Stromal cell of bone marrow (primary cell): ENCODE results near the gene HES5.
A peak's percentile ranks its signal among the peaks of the same experiment; 100 is the strongest.

Experiments
- DNase-seq: peaks from one replicate; pipeline ENCODE4 v3.0.0-alpha.2; 2012; ENCODE audit warnings: low read depth

Gene HES5

DNA sequence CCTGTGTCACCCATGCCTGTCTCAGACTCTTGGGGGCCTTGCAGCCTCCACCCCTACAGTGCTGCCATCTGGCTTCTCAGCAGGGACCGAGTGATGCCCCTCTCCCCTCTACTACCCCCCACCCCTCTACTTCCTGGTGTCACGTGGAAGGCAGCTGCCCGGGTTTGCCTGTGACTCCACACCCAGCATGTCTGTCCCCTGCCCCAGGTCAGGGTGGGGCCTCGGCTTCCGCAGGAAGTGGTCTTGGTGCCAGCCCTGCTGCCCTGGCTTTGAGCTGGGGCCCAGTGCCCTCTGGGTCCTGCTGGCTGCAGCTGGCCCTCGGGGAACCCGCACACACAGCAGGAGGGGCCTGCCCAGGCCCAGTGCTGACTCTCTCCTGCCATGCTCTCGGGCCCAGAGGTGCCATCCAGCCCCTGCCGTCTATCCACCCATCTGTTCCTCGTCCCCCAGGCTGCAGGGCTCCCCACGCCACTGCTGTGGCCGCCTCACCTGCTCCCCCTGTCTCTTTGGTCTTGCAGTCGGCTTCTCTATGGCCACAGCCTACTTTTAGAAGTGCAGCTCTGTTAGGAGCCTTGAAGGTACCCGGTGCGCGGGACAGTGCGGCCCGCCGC is 30.0 kb downstream of the HES5 start:
- no peak for DNase-seq

DNA sequence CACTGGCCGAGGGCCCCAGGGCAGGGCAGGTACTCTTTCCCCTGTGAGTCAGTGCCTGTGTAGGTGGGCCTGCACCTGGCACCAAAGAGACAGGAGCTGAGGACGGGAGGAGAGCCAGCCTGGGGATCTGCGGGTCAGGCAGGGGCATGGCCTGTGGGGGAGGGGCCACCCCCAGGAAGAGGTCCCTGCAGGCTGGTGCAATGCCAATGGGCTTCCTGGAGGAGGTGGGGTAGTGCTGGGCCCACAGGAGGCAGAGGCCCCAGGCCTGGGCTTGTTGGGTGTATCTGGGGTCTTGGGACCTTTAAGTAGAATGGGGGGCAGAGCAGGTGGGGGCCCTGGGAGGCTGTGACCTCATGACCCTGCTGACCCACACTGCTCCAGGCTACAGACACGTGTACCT is 30.8 kb downstream of the HES5 start:
- no peak for DNase-seq

GRCh38 chr1:2498648-2499047 is 31.4 kb downstream of the HES5 start:
- no peak for DNase-seq

- DNase-seq, result no peak
These were observed 32.2 kb downstream of the HES5 start for GRCh38 chr1:2497891-2498290.

GRCh38 chr1:2496746-2497145 is 33.3 kb downstream of the HES5 start:
- DNase-seq, result no peak

DNA sequence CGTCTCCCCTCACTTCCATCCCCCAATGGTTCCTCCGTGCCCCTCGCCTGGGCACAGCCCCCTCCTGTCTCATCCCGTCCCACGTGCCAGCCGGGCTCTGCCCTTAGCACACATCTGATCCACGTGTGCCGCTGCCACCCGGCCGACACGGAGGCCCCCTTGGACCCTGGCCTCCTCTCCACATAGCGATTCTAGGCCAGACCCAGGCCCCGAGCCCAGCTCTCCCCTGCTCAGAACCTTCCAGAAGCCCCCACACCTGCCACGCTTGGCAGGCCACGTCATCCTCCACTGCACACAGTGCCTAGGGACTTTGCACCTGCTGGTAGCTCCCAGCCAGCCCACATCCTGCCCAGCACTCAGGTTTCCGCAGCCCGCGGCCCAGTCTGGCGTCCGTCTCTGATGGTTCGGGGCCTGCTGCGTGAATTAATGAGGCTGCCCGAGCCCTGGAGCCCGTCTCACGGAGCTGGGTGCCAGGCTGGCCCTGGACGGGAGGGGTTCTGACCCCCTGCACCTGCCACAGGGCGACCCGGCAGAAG is 33.9 kb downstream of the HES5 start:
- DNase-seq, result no peak

- DNase-seq, result no peak
These were observed 34.5 kb downstream of the HES5 start for GRCh38 chr1:2495546-2495945.

DNA sequence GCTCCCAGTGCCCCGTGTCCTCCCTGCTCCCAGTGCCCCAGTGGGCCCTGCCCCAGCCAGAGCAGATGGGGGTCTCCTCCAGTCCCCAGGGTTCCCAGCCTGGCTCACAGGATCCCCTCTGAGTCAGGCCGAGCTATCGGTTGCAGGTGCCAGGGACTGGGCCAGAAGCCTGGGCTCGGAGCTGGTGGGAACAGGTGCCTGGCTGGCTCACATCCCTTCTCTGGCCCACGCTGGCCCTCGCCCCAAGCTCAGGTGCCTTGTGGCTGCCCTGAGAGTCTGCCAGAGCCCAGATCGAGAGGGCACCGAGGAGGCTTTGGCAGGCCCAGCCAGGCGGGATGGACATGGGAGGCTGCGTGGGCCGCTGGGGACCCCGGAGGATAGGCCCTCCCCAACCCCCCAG is 35.0 kb downstream of the HES5 start:
- DNase-seq, result no peak

DNA sequence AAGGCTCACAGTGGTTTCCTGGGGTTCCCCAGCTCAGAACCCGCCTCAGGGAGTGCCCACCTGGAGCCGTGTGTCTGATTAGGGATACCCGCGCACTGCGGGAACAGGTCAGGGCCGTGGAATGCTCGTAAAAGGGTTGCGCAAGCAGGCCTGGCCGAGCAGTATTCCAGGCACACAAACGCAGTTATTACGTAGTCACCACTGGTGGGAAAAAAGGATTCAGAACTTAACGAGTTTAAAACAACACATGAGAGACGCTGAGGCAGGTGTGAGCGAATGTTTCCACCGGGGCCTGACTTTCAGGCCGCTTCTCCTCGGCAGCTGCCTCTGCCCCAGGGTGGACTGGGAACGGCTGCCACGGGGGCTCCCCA is 35.8 kb downstream of the HES5 start:
- peak; percentile 34 for DNase-seq

- DNase-seq, result no peak
These were observed 36.3 kb downstream of the HES5 start for GRCh38 chr1:2493691-2494322.

DNA sequence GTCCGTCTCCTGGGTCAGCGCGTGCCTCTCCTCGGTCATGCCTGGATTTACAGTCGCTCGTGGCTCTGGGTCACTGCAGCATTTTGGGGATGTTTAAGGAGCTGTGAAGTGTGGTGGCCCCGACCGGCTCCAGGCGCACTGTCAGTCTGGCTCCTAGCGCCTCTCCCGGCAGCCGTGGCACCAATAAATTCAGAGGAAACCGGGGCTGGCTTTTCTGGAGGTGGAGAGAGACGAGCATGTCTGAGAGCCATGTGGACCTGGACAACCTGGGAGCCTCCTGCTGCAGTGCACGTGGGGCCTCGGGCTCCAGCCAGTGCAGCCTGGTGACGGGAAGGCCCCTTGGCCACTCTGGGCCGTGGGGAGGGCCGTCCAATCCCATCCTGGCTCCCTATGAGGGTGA is 36.8 kb downstream of the HES5 start:
- DNase-seq, result no peak

GRCh38 chr1:2492091-2492490 is 38.0 kb downstream of the HES5 start:
- no peak for DNase-seq

DNA sequence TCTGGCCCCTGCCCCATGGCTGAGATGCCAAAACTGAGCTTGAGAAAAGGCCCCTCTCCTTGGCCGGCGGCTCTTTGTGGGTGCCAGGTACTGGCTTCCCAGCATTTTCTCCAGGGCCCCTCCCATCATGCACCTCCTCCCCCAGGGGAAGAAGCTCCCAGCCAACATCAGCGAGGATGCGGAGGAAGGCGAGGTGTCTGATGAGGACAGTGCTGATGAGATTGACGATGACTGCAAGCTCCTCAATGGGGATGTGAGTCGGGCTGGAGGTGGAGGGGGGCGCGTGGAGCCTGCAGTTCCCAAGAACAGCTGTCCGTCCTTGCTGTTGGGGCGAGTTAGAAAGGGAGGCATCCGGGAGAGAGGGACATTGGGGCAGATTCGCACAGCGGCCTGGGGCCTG is 40.4 kb downstream of the HES5 start:
- DNase-seq, result no peak

GRCh38 chr1:2488688-2489087 is 41.4 kb downstream of the HES5 start:
- DNase-seq, result no peak

- DNase-seq, result no peak
These were observed 43.5 kb downstream of the HES5 start for GRCh38 chr1:2486558-2486957.

GRCh38 chr1:2486041-2486440 is 44.0 kb downstream of the HES5 start:
- DNase-seq, result no peak

- no peak for DNase-seq
These were observed 46.1 kb downstream of the HES5 start for GRCh38 chr1:2483970-2484369.

DNA sequence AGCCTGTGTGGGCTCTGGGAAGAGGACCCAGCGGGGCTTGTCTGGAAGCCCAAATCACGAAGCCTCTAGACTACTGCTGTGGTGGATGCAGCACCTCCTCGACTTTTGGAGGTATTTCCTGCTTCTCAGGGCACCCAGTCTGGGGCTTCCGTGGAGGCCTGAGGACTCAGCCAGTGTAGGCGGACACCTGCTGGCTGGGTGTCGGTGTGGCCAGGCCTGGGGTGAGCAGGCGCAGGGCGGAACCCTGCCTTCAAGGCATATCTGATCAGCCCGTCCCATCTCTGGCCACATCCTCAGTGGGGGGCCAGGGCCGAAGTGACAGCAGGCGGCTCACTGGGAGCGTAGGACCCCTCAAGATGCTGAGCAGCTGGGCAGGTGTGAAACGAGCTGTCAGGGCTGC is 47.0 kb downstream of the HES5 start:
- no peak for DNase-seq

- no peak for DNase-seq
These were observed 47.5 kb downstream of the HES5 start for GRCh38 chr1:2482588-2482987.

- DNase-seq, result no peak
These were observed 48.2 kb downstream of the HES5 start for GRCh38 chr1:2481885-2482284.

DNA sequence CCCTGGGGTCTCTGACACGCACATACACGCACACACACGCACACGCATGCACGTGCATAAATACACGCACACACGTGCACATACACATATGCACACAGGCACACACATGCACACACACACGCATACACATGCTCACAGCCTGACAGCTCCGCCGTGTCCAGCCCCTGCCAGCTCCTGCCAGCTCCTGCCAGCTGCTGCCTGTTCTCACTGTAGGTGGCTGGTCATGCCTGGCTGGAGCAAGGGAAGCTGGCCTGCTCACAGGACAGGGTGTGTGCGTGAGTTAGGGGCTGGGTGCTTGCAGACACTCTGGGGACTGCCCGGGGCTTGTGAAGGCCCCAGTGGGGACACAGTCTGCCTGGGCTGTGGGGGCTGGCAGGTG is 49.1 kb downstream of the HES5 start:
- no peak for DNase-seq

DNA sequence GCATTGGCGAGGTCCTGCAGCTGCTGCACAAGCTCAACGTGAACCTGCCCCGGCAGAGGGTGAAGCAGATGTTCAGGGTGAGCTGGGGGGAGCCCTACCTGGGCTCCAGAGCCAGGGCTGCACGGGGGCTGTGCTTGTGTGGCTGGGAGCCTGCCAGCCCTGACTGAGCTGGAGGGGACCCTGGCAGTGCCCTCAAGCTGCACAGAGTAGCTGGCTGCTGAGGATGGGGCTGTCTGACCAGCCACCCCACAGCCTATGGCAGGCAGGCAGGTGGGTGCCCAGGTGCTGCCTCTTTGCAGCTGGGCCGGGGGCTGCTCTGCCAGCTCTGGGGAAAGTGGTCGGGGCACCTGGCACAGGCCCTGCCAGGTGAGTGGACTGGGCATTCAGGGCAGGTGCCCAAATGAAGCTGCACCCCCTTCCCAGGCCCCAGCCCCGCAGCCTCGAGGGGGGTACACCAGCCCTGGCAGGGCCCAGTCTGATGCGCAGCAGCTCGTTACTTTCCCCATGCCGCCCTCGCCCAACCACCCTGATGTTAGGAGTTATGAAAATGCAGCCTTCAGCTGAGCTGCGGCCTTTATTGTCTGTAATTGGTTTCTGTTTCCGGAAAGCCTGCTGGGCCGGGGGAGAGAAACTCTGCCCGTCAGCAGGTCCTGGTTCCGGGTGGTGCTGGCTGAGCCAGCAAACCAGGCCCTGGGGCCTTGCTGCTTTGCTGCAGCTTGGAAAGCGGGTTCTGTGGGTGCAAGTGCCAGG is 49.7 kb downstream of the HES5 start:
- DNase-seq, result no peak

DNA sequence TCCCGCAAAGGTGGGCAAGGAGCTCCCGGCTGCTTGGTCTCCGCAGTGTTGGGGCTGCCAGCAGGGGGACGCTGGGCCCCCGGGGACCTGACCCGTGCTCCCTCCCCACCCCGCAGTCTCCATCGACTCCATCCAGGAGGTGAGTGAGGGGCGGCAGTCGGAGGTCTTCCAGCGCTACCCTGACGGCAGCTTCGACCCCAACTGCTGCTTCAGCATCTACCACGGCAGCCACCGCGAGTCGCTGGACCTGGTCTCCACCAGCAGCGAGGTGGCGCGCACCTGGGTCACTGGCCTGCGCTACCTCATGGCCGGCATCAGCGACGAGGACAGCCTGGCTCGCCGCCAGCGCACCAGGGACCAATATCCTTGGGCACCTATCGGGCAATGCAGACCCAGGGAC is 50.4 kb downstream of the HES5 start:
- DNase-seq, result no peak

GRCh38 chr1:2479186-2479585 is 50.9 kb downstream of the HES5 start:
- no peak for DNase-seq
